Caco-2 (cell line): ENCODE measurements around the gene IRF2BP2. TPM values are rescaled to one million over a fixed set of nuclear protein-coding genes. Genes with fewer than 3 reads are reported as not detected.

Experiments
- BruUV-seq: library from RNA; stranded (reverse); fragments of 400-500 nt; replicated peaks from 2 replicates; lab custom pipeline; 2021; lab: Mats Ljungman, UMichigan
- CTCF ChIA-PET: fragments of 300-600 bp; sonication (Branson Sonifier 250); formaldehyde crosslinking; loops from one replicate; lab custom pipeline; 2022; ENCODE audit warnings: antibody characterized with exemption; lab: Charles Lee
- POLR2A ChIA-PET: fragments of 300-600 bp; sonication (Branson Sonifier 250); formaldehyde crosslinking; loops from one replicate; lab custom pipeline; 2022; ENCODE audit warnings: antibody characterized with exemption; lab: Charles Lee
- DNase-seq, 2 experiments: peaks; one replicate each; pipeline versions ENCODE4 v3.0.0 to v3.0.0-alpha.2; 2020 to 2022
- H3K27me3 ChIP-seq: replicated peaks from 2 replicates; pipeline ENCODE4 v1.6.0; 2011; ENCODE audit warnings: low read length; ENCODE audit not compliant: control insufficient read depth, insufficient read depth
- H3K36me3 ChIP-seq: 2 replicates; pipeline ENCODE4 v1.5.1; 2011; ENCODE audit warnings: low read length; ENCODE audit not compliant: control insufficient read depth, insufficient read depth
- H3K4me1 ChIP-seq: fragments of 250-450 bp; sonication (Bioruptor Pico); 2 replicates; pipeline ENCODE4 v1.5.1; 2020; ENCODE audit warnings: mild to moderate bottlenecking
- H3K4me3 ChIP-seq: 2 replicates; pipeline ENCODE4 v1.5.1; 2011; ENCODE audit warnings: low read depth, mild to moderate bottlenecking, control low read depth, low read length
- H3K9me3 ChIP-seq: fragments of 250-450 bp; sonication (Bioruptor Pico); 2 replicates; pipeline ENCODE4 v1.5.1; 2020; ENCODE audit warnings: mild to moderate bottlenecking, moderate library complexity
- H3K27ac Mint-ChIP-seq: one replicate; pipeline ENCODE4 v1.8.0; 2022; ENCODE audit warnings: mixed read lengths; ENCODE audit not compliant: unreplicated experiment
- H3K27me3 Mint-ChIP-seq: one replicate; pipeline ENCODE4 v1.8.0; 2022; ENCODE audit warnings: mixed read lengths; ENCODE audit not compliant: insufficient read depth, unreplicated experiment
- H3K36me3 Mint-ChIP-seq: one replicate; pipeline ENCODE4 v1.8.0; 2022; ENCODE audit warnings: mild to moderate bottlenecking, mixed read lengths; ENCODE audit not compliant: insufficient read depth, unreplicated experiment
- H3K4me1 Mint-ChIP-seq: one replicate; pipeline ENCODE4 v1.8.0; 2022; ENCODE audit warnings: low read depth, mixed read lengths; ENCODE audit not compliant: unreplicated experiment
- H3K4me3 Mint-ChIP-seq: one replicate; pipeline ENCODE4 v1.8.0; 2022; ENCODE audit warnings: mild to moderate bottlenecking, moderate library complexity, mixed read lengths; ENCODE audit not compliant: unreplicated experiment
- H3K9me3 Mint-ChIP-seq: one replicate; pipeline ENCODE4 v1.8.0; 2022; ENCODE audit warnings: mixed read lengths; ENCODE audit not compliant: unreplicated experiment
- CTCF ChIP-seq, 2 experiments: fragments of 200-600 bp in 1 of 2; IDR thresholded peaks; 1 replicate in 1 of 2; 2 replicates in 1 of 2; pipeline versions ENCODE4 v1.5.1 to v1.8.0; 2011 to 2022; ENCODE audit warnings: antibody characterized with exemption in 1 of 2, control low read depth in 1 of 2, inconsistent platforms in 1 of 2, low read depth in 1 of 2, low read length in 1 of 2, mild to moderate bottlenecking in 1 of 2, moderate library complexity in 1 of 2; ENCODE audit not compliant: insufficient read depth in 1 of 2, severe bottlenecking in 1 of 2, unreplicated experiment in 1 of 2
- intact Hi-C: fragments of 100-400 bp; cut with micrococcal nuclease; formaldehyde crosslinking; loops from one replicate; pipeline ENCODE4 v1.10.0; 2022; ENCODE audit not compliant: unreplicated experiment
- total RNA-seq: library from RNA; stranded (reverse); gene quantifications from 2 replicates; pipeline ENCODE4 v1.2.3, GENCODE V29; 2022

Gene IRF2BP2
- total RNA-seq, 1 experiment from 2014 or later = 135 TPM

- peak; percentile 57 to 59 for DNase-seq
- BruUV-seq = no TSS peak
- CTCF ChIA-PET = interaction anchor here (1.0 kb wide), 2 partner anchors 472 to 486 kb away, joined by 3 to 4 read pairs; no protein-coding TSS in a partner anchor
- Histone ChIP-seq H3K9me3 (no peaks in the 10 kb centered on the region), H3K36me3 (peaks cover 7% of the 10 kb centered on the region), H3K4me1 (peaks cover 42% of the 10 kb centered on the region), H3K27me3 (no peaks in the 10 kb centered on the region), H3K4me3 (peak overlapping the region; percentile 82)
- H3K4me1 Mint-ChIP-seq = peaks cover 42% of the 10 kb centered on the region
- intact Hi-C loops = loop anchor here (1.0 kb wide), 1 partner anchor 108 kb away; no protein-coding TSS in a partner anchor
- peaks cover 82% of the 10 kb centered on the region for H3K36me3 Mint-ChIP-seq
- TF ChIP-seq CTCF (IDR thresholded peaks at IDR 0.05; ENCODE audit: insufficient read depth in 1 of 2, low read depth in 1 of 2, low read length in 1 of 2, severe bottlenecking in 1 of 2, unreplicated experiment in 1 of 2) = peak in 1 of 2 experiments; percentile 31
- H3K27me3 Mint-ChIP-seq = no peaks in the 10 kb centered on the region
- no peaks in the 10 kb centered on the region for H3K9me3 Mint-ChIP-seq
- H3K4me3 Mint-ChIP-seq = peak overlapping the region; percentile 90
- peak overlapping the region; percentile 90 for H3K27ac Mint-ChIP-seq
- POLR2A ChIA-PET = interaction anchor here (0.6 kb wide), 1 partner anchor 35 kb away, joined by 3 read pairs; no protein-coding TSS in a partner anchor
Observed at GRCh38 chr1:234607109-234608024, 2.6 kb downstream of the IRF2BP2 start.

GRCh38 chr1:234606784-234607108 lies 3.2 kb downstream of the IRF2BP2 start:
- H3K27me3 ChIP-seq = no peaks in the 10 kb centered on the region
- DNase-seq = no peak
- peak overlapping the region; percentile 90 for H3K4me3 Mint-ChIP-seq
- no peaks in the 10 kb centered on the region for H3K9me3 ChIP-seq
- no peaks in the 10 kb centered on the region for H3K9me3 Mint-ChIP-seq
- H3K27me3 Mint-ChIP-seq = no peaks in the 10 kb centered on the region
- TF ChIP-seq CTCF (IDR thresholded peaks at IDR 0.05; ENCODE audit: insufficient read depth in 1 of 2, low read depth in 1 of 2, low read length in 1 of 2, severe bottlenecking in 1 of 2, unreplicated experiment in 1 of 2) = no peak
- CTCF ChIA-PET = interaction anchor here (1.0 kb wide), 2 partner anchors 473 to 486 kb away, joined by 3 to 4 read pairs; no protein-coding TSS in a partner anchor
- H3K36me3 Mint-ChIP-seq = peaks cover 81% of the 10 kb centered on the region
- no TSS peak for BruUV-seq
- peak overlapping the region; percentile 90 for H3K27ac Mint-ChIP-seq
- peak overlapping the region; percentile 82 for H3K4me3 ChIP-seq
- peaks cover 7% of the 10 kb centered on the region for H3K36me3 ChIP-seq
- H3K4me1 Mint-ChIP-seq = peaks cover 42% of the 10 kb centered on the region
- intact Hi-C loops = loop anchor here (1.0 kb wide), 1 partner anchor 107 kb away; no protein-coding TSS in a partner anchor
- POLR2A ChIA-PET = interaction anchor here (0.6 kb wide), 1 partner anchor 36 kb away, joined by 3 read pairs; no protein-coding TSS in a partner anchor
- H3K4me1 ChIP-seq = peaks cover 42% of the 10 kb centered on the region

- H3K9me3 Mint-ChIP-seq = no peaks in the 10 kb centered on the region
- H3K27me3 Mint-ChIP-seq = no peaks in the 10 kb centered on the region
- BruUV-seq = no TSS peak
- ChIA-PET POLR2A (interaction anchor here (0.6 kb wide), 1 partner anchor 37 kb away, joined by 3 read pairs; no protein-coding TSS in a partner anchor), CTCF (interaction anchor here (1.0 kb wide), 1 partner anchor 487 kb away, joined by 4 read pairs; no protein-coding TSS in a partner anchor)
- no peak for TF ChIP-seq CTCF (IDR thresholded peaks at IDR 0.05; ENCODE audit: insufficient read depth in 1 of 2, low read depth in 1 of 2, low read length in 1 of 2, severe bottlenecking in 1 of 2, unreplicated experiment in 1 of 2)
- no peaks in the 10 kb centered on the region for H3K27me3 ChIP-seq
- H3K36me3 Mint-ChIP-seq = peaks cover 75% of the 10 kb centered on the region
- peak overlapping the region; percentile 82 for H3K4me3 ChIP-seq
- intact Hi-C loops = no loop called here
- H3K4me3 Mint-ChIP-seq = peak overlapping the region; percentile 90
- DNase-seq = no peak
- H3K4me1 Mint-ChIP-seq = peaks cover 36% of the 10 kb centered on the region
- H3K4me1 ChIP-seq = peaks cover 43% of the 10 kb centered on the region
- H3K27ac Mint-ChIP-seq = peak overlapping the region; percentile 90
- H3K9me3 ChIP-seq = no peaks in the 10 kb centered on the region
- peaks cover 7% of the 10 kb centered on the region for H3K36me3 ChIP-seq
Observed at GRCh38 chr1:234605983-234606783, 3.8 kb downstream of the IRF2BP2 start.
